GM10847 (cell line): Measurements from ENCODE around the gene IFT88.

Experiments
- POLR2A ChIP-seq: IDR thresholded peaks from 2 replicates; pipeline ENCODE4 v1.6.1; 2011; ENCODE audit not compliant: insufficient read length; ENCODE audit errors: extremely low read depth

The IFT88 gene

GRCh38 chr13:20547479-20547908 is 19.5 kb upstream of the IFT88 start:
- TF ChIP-seq POLR2A, result no peak

- TF ChIP-seq POLR2A, result no peak
Observed at GRCh38 chr13:20550799-20551198, 16.2 kb upstream of the IFT88 start.

- TF ChIP-seq POLR2A, result no peak
Observed at GRCh38 chr13:20553311-20553710, 13.6 kb upstream of the IFT88 start.

- TF ChIP-seq POLR2A, result no peak
Observed at GRCh38 chr13:20558982-20559381, 8.0 kb upstream of the IFT88 start.

GRCh38 chr13:20559659-20560356 is 7.1 kb upstream of the IFT88 start:
- no peak for TF ChIP-seq POLR2A

- no peak for TF ChIP-seq POLR2A
Observed at GRCh38 chr13:20561741-20562140, 5.2 kb upstream of the IFT88 start.

GRCh38 chr13:20565115-20565736 is 1.7 kb upstream of the IFT88 start:
- no peak for TF ChIP-seq POLR2A

GRCh38 chr13:20566468-20566897 is 474 bp upstream of the IFT88 start:
- TF ChIP-seq POLR2A, result no peak

- no peak for TF ChIP-seq POLR2A
Observed at GRCh38 chr13:20567881-20568528, 1.0 kb downstream of the IFT88 start.

GRCh38 chr13:20570517-20570916 is 3.6 kb downstream of the IFT88 start:
- no peak for TF ChIP-seq POLR2A

GRCh38 chr13:20571676-20572075 is 4.7 kb downstream of the IFT88 start:
- TF ChIP-seq POLR2A, result no peak

GRCh38 chr13:20573186-20573585 is 6.2 kb downstream of the IFT88 start:
- no peak for TF ChIP-seq POLR2A

- TF ChIP-seq POLR2A, result no peak
Observed at GRCh38 chr13:20573636-20574035, 6.7 kb downstream of the IFT88 start.

GRCh38 chr13:20579191-20579590 is 12.2 kb downstream of the IFT88 start:
- no peak for TF ChIP-seq POLR2A

- no peak for TF ChIP-seq POLR2A
Observed at GRCh38 chr13:20580257-20580656, 13.3 kb downstream of the IFT88 start.

GRCh38 chr13:20582026-20582425 is 15.1 kb downstream of the IFT88 start:
- no peak for TF ChIP-seq POLR2A

- TF ChIP-seq POLR2A, result no peak
Observed at GRCh38 chr13:20583803-20584293, 16.9 kb downstream of the IFT88 start.

- no peak for TF ChIP-seq POLR2A
Observed at GRCh38 chr13:20585371-20585770, 18.4 kb downstream of the IFT88 start.
